ENCODE results near the gene TAOK1. TPM values are rescaled to one million over a fixed set of nuclear protein-coding genes. Genes with fewer than 3 reads are reported as not detected.

The TAOK1 gene
- total and polyA plus RNA-seq, 9 of the 15 experiments (the other 6 are each of a cell fraction or from before 2014, with no cell fraction given), result 3.2 to 33.1 (median 16.5) TPM

GRCh38 chr17:29593591-29594518, 203.7 kb downstream of the TAOK1 start (continued):
- TF ChIP-seq CTCF (IDR thresholded peaks at IDR 0.05 in 2 of 3, conservative IDR thresholded peaks at IDR 0.05 in 1 of 3; ENCODE audit: insufficient read depth in 2 of 3, low read depth in 1 of 3, low read length in 3 of 3) (peak; percentile 49 to 60 (median 57)), ZNF76 (CRISPR knock-in tag; IDR thresholded peaks at IDR 0.05; ENCODE audit: borderline replicate concordance) (no peak), NFIX (CRISPR knock-in tag; IDR thresholded peaks at IDR 0.05; ENCODE audit: low read depth) (no peak), ZNF232 (CRISPR knock-in tag; IDR thresholded peaks at IDR 0.05) (peak; percentile 96), SFPQ (IDR thresholded peaks at IDR 0.05; ENCODE audit: low read depth, low read length) (no peak), E2F4 (CRISPR knock-in tag; IDR thresholded peaks at IDR 0.05; ENCODE audit: low read depth) (peak; percentile 79), RBM14 (IDR thresholded peaks at IDR 0.05; ENCODE audit: borderline replicate concordance, insufficient read depth, low read depth, low read length) (no peak), MTA3 (IDR thresholded peaks at IDR 0.05; ENCODE audit: borderline replicate concordance) (no peak)

Measured in K562 (cell line).